PC-9 (cell line): ENCODE measurements around the gene CLEC1A.

Experiments
- EZH2 ChIP-seq: fragments of 200-600 bp; sonication (generic); IDR thresholded peaks from 2 replicates; pipeline ENCODE4 v1.8.0; 2017; ENCODE audit warnings: antibody characterized with exemption, low read depth
- TF ChIP-seq, protein P1 (sequence below): fragments of 200-600 bp; sonication (generic); conservative IDR thresholded peaks from 2 replicates; pipeline ENCODE4 v1.6.1; 2017; ENCODE audit warnings: mixed run types, antibody characterized with exemption, mild to moderate bottlenecking, moderate library complexity

DNA sequence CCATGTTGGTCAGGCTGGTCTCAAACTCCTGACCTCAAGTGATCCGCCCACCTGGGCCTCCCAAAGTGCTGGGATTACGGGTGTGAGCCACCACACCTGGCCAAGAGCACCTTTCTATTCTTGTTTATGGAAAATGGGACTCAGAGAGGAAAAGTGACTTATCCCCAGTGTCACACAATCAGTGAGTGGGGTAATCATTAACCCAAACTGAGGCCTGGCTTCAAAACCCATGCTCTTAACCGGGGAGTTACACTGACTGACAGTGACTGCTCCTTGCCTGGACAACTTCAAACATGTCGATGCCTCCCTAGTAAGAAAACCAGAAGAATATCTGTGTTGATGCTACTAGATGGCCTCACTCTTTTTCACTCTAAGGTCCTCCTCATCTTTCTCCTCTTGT lies 23.9 kb upstream of the CLEC1A start:
- TF ChIP-seq, protein P1, sequence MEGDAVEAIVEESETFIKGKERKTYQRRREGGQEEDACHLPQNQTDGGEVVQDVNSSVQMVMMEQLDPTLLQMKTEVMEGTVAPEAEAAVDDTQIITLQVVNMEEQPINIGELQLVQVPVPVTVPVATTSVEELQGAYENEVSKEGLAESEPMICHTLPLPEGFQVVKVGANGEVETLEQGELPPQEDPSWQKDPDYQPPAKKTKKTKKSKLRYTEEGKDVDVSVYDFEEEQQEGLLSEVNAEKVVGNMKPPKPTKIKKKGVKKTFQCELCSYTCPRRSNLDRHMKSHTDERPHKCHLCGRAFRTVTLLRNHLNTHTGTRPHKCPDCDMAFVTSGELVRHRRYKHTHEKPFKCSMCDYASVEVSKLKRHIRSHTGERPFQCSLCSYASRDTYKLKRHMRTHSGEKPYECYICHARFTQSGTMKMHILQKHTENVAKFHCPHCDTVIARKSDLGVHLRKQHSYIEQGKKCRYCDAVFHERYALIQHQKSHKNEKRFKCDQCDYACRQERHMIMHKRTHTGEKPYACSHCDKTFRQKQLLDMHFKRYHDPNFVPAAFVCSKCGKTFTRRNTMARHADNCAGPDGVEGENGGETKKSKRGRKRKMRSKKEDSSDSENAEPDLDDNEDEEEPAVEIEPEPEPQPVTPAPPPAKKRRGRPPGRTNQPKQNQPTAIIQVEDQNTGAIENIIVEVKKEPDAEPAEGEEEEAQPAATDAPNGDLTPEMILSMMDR = no peak
- TF ChIP-seq EZH2 = no peak
